Neutrophil (primary cell): ENCODE measurements around the gene NEGR1.

Experiments
- H3K27ac ChIP-seq: fragments of 200-600 bp; sonication (generic); 2 replicates; pipeline ENCODE4 v1.5.1; 2016; ENCODE audit warnings: mild to moderate bottlenecking, moderate library complexity
- H3K27me3 ChIP-seq: fragments of 200-600 bp; sonication (generic); 2 replicates; pipeline ENCODE4 v1.6.0; 2016; ENCODE audit warnings: mild to moderate bottlenecking
- H3K36me3 ChIP-seq: fragments of 200-600 bp; sonication (generic); 2 replicates; pipeline ENCODE4 v1.5.1; 2017
- H3K4me1 ChIP-seq, 2 experiments: fragments of 200-600 bp in 1 of 2; sonication (generic) in 1 of 2; 1 replicate in 1 of 2; 2 replicates in 1 of 2; pipeline versions ENCODE4 v1.5.1 to v1.6.1; 2013 to 2016; ENCODE audit warnings: low read depth in 1 of 2, low read length in 1 of 2, mild to moderate bottlenecking in 1 of 2, moderate library complexity in 1 of 2; ENCODE audit not compliant: control insufficient read depth in 1 of 2, insufficient read depth in 1 of 2
- H3K4me3 ChIP-seq, 2 experiments: fragments of 200-600 bp in 1 of 2; sonication (generic) in 1 of 2; 1 replicate in 1 of 2; 2 replicates in 1 of 2; pipeline ENCODE4 v1.5.1; 2013 to 2016; ENCODE audit warnings: low read depth in 1 of 2, low read length in 1 of 2, mild to moderate bottlenecking in 1 of 2, moderate library complexity in 1 of 2
- H3K9me3 ChIP-seq: fragments of 200-600 bp; sonication (generic); 2 replicates; pipeline ENCODE4 v1.5.1; 2016
- CTCF ChIP-seq: fragments of 200-600 bp; sonication (generic); IDR thresholded peaks from 2 replicates; pipeline ENCODE4 v1.5.1; 2016; ENCODE audit warnings: antibody characterized with exemption

NEGR1 gene

GRCh38 chr1:72184099-72184701 lies 98.1 kb downstream of the NEGR1 start:
- H3K4me3 ChIP-seq: no peak overlapping the region
- TF ChIP-seq CTCF: no peak
- H3K4me1 ChIP-seq: no peaks in the 10 kb centered on the region
- H3K27me3 ChIP-seq: no peaks in the 10 kb centered on the region
- H3K36me3 ChIP-seq: no peaks in the 10 kb centered on the region
- no peak overlapping the region for H3K27ac ChIP-seq
- H3K9me3 ChIP-seq: no peaks in the 10 kb centered on the region

GRCh38 chr1:72182859-72183258 lies 99.5 kb downstream of the NEGR1 start:
- H3K9me3 ChIP-seq: no peaks in the 10 kb centered on the region
- no peak for TF ChIP-seq CTCF
- H3K4me1 ChIP-seq: no peaks in the 10 kb centered on the region
- H3K27me3 ChIP-seq: no peaks in the 10 kb centered on the region
- H3K4me3 ChIP-seq: no peak overlapping the region
- H3K36me3 ChIP-seq: no peaks in the 10 kb centered on the region
- no peak overlapping the region for H3K27ac ChIP-seq

GRCh38 chr1:72178266-72178665 lies 104.1 kb downstream of the NEGR1 start:
- no peaks in the 10 kb centered on the region for H3K9me3 ChIP-seq

GRCh38 chr1:72177711-72178110 lies 104.6 kb downstream of the NEGR1 start:
- Histone ChIP-seq H3K27me3 (no peaks in the 10 kb centered on the region), H3K27ac (no peak overlapping the region), H3K4me3 (no peak overlapping the region), H3K4me1 (no peaks in the 10 kb centered on the region), H3K36me3 (no peaks in the 10 kb centered on the region), H3K9me3 (no peaks in the 10 kb centered on the region)
- TF ChIP-seq CTCF: no peak

More at GRCh38 chr1:72178266-72178665, 104.1 kb downstream of the NEGR1 start:
- Histone ChIP-seq H3K36me3 (no peaks in the 10 kb centered on the region), H3K27me3 (no peaks in the 10 kb centered on the region), H3K27ac (no peak overlapping the region), H3K4me1 (no peaks in the 10 kb centered on the region), H3K4me3 (no peak overlapping the region)
- no peak for TF ChIP-seq CTCF

GRCh38 chr1:72170246-72170645 lies 112.1 kb downstream of the NEGR1 start:
- Histone ChIP-seq H3K4me3 (no peak overlapping the region), H3K36me3 (no peaks in the 10 kb centered on the region), H3K4me1 (no peaks in the 10 kb centered on the region), H3K27me3 (no peaks in the 10 kb centered on the region), H3K27ac (no peak overlapping the region), H3K9me3 (no peaks in the 10 kb centered on the region)
- TF ChIP-seq CTCF: no peak
